Measurements from ENCODE around the gene UXT.
A peak's percentile ranks its signal among the peaks of the same experiment; 100 is the strongest.

UXT gene

DNA sequence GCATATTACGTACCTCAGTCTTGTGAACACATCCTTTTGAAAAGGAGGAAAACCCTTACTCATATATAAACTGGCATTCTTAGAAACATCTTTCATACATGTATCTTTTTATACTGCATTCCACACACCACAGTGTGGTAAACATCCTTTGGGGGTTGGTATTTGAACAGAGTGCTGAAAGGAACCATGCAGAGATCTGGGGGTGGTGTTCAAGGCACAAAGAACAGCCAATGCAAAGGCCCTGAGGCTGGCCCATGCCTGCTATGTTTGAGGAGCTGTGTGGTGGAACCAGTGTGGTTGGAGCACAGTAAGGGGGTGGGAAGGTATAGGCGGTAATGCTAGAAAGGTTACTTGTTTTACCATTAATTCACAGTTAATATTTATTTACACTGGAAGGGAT lies 10.6 kb downstream of the UXT start:
- no peak for DNase-seq

DNA sequence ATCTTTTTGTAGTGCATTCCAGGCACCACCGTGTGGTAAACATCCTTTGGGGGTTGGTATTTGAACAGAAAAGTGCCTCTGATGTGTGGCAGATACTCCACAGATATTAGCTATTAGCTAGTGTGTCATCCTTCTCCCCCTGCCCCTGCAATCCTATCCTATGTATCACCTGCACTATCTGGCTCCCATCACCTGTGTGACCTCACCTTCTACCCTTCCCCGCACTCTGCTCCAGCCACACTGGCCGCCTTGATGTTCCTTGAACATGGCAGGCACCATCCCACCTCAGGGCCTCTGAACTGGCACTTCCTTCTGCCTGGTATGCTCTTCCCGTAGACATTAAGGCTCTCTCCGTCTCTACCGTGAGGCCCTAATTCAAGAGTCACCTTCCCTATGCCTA lies 12.3 kb downstream of the UXT start:
- DNase-seq = no peak

- DNase-seq = no peak
Observed at GRCh38 chrX:47645530-47645929, 13.4 kb downstream of the UXT start.

DNA sequence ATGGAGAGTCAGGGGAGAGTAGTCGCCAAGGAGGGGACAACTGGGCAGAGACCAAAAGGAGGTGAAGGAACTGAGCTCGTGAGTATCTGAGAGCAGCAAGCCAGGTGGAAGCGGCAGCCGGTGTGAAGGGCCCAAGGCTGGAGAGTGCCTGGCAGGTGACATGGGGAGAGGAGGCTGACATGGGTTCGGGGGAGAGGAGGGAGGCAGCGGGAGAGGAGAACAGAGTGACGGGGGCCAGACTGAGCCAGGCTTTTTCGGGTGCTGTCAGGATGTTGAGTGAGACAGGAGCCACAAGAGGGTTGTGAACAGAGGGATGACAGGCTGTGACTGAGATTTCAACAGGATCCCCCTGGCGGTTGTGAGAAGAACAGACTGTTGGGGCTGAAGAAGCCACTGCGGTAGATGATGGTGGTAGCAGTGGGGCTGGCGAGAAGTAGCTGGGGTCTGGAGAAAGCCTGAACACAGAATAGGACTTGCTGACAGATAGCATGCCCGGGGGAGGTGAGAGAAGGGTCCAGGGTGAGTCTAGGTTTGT lies 14.4 kb downstream of the UXT start:
- DNase-seq = peak; percentile 26 to 57

GRCh38 chrX:47643926-47644325 lies 15.1 kb downstream of the UXT start:
- peak in 1 of 2 experiments; percentile 32 for DNase-seq

- DNase-seq = no peak
Observed at GRCh38 chrX:47638816-47639215, 20.2 kb downstream of the UXT start.

- DNase-seq = no peak
Observed at GRCh38 chrX:47637546-47638195, 21.3 kb downstream of the UXT start.

DNA sequence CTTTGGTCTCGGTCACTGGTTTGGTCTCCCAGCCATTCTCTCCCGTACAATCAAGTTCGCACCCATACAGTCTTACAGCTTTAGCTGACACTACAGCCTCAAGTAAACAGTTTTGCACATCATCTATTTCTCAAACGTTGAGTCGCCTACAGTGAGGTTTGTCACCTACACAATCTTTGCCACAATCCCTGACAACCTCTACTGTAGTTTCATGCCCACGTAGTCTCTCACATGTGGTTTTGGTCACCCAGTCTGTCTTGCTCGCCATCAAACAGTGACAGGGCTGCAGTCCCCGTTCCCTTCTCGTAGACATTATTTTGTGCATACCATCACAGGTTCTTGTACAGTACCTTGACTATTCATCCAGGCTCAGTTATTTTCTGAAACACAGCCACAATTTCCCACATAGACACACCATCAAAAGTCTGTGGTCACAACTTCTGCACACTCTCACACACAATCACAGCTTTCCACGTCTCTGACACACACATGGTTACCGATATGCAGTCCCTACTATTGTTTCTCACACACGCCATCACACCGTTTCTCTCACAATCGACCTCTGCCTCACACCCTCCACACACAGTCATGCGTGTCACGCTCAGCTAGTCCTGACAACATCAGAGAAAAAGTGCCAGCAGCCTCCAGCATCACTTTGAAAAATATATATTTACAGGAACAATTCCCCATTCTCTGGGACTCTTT lies 24.0 kb downstream of the UXT start:
- no peak for DNase-seq

DNA sequence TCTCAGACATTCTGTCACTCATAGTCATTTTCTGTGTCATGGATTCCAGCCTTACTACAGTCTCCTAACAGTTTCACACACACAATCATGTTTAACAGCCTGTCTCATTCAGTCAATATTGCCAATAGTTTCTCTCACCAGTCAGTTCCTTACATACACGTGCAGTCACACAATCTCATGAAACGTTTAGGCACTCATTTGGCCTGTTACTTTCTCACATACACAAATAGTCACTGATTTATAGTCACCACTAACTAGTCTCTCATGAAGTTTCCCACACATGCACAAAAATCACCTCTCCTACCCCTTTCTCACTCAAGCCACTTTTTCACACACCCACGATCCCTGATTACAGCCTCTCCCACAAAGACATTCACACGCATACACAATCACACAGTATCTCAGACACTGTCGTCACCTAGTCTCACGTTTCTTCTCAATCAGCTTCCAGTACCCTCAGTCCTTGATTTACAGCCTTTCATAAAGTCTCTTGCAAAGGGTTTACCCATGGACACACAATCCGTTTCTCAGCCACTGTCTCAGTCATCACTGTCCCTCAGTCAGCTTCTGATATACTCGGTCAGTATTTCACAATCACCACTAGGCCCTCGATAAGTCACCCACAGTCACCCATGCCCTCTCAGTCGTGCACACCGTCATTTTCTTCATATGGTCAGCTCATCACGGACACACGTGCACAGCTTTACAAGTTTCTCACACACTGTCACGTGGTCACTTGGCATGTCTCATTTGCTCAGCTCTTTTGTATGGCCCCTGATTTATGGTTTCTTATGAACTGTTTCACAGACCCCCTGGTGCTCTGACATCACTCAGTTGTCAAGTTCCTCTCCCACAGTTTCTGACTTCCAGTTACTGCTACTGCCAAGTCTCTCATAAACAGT lies 25.0 kb downstream of the UXT start:
- DNase-seq = no peak

DNA sequence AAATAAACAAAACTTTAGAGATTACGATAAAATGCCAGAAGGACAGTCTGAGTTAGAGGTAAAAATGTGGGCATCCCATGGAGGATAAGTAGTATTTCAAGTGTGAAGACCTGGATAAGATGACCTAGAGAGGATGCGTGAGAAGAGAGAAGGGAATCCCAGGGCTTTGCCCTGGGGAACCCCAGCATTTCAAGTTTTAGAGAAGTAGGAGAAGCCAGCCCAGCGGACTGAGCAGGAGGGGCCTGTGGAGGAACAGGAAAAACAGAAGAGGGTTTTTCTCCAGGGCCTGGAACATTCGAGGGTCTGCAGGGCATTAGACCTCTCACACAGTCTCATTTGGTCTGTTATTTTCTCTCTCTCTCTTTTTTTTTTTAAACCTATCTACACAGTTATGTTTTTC lies 26.3 kb downstream of the UXT start:
- no peak for DNase-seq

DNA sequence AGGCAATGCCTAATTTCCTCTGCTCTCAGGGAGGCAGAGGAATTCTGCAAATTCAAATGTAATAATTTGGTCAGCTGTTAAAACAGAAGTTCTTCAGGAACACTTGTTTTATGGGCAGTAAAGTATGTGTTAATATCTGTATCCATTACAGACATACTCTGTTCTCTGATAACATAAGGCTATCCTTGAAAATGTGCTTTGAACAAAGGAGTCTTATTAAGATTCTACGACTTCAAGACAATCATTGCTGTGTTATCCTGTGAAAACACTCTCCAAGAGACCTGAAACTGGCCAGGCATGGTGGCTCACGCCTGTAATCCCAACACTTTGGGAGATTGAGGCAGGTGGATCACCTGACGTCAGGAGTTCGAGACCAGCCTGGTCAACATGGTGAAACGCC lies 27.3 kb downstream of the UXT start:
- DNase-seq = no peak

DNA sequence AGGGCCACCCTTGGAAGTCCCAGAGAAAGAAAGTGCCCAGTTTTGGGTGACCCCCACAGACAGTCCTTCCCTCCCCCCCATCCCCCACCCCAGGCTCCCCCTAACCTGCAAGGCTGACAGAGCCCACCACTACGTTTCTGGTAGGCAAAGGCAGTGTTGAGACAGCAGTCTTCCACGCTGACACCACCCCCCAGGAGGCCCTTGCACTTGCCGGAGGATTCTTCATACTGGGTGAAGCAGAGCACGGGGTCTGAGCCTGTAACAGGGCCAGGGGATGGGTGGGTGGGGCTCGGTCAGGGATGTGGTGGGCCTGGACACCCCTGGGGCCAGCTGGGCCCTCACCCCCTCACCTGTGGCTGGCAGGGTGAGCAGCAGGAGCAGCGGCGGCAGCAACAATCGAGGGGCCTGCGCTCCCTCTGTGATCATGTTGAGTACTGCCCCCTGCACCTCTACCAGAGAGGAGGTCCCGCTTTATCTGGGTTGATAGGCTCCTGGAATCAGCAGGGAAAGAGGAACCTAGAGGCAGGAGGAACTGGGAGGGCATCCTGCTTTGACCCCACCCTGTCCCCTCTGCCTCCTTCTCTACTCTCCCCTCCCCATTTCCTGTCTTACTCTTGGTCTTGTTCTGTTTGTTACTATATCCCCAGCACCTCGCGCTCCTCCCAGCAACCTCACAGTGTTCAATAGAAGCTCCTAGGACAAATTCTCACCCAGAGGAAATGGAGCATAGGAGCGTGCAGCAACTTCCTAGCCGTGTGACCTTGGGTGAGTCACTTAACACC lies 29.4 kb downstream of the UXT start, which contains the start of gene CFP:
Gene CFP, minus strand, starts transcription at position 512 of the 782 bp plus-strand sequence. Its CDS starts 86 bp downstream, at position 426.
- peak; percentile 68 to 75 for DNase-seq

- no peak for DNase-seq
Observed at GRCh38 chrX:47628982-47629381, 30.0 kb downstream of the UXT start.

- no peak for DNase-seq
Observed at GRCh38 chrX:47625365-47625764, 33.6 kb downstream of the UXT start.

GRCh38 chrX:47623540-47624027 lies 35.4 kb downstream of the UXT start:
- DNase-seq = peak; percentile 72 to 77

- DNase-seq = no peak
Observed at GRCh38 chrX:47621851-47622250, 37.1 kb downstream of the UXT start.

DNA sequence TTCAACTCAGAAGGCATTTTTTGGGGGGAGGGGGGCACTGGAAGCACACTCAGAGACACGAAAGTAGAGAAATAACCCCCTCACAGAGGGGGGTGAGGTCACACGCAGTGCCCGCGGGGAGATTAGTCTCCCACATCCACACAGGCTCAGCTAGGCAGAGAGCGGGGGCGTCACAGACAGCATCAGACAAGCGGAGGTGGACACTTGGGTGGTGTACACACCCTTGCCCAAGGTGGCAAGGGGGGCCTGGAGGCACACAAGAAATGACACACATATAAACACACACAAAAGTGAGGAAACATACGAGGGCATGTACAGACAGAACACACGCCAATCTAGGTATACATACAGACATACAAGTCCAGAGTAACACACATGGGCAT lies 38.7 kb downstream of the UXT start:
- no peak for DNase-seq

GRCh38 chrX:47619486-47620302 lies 39.3 kb downstream of the UXT start, which contains the start of gene SYN1:
Gene SYN1 (minus strand): TSS chrX:47619857. CDS start chrX:47619728, 129 bp downstream.
- peak; percentile 42 to 54 for DNase-seq

GRCh38 chrX:47618923-47619485 lies 40.0 kb downstream of the UXT start:
- no peak for DNase-seq

DNA sequence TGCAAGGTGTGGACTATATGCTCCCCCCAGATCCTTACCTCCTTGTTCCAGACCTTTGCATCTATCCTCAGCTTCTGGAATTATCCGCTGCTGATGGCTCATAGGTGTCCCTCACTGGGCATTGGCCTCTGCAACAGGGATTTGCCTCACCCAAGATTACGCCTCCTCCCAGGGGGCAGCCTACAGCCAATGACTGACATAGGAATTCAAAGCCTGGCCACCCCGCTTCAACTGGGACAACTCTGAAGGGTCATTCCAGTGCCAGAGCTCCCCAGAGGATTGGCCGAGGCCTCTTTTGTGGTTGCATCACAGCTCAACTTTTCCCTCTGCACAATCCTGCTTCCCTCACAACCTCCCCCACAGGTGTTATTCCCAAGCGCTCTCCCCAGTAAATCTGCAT lies 44.4 kb downstream of the UXT start:
- no peak for DNase-seq

GRCh38 chrX:47613082-47613481 lies 45.9 kb downstream of the UXT start:
- no peak for DNase-seq
